BJ (cell line): ENCODE results near the gene PWP1. TPM values are rescaled to one million over a fixed set of nuclear protein-coding genes. Genes with fewer than 3 reads are reported as not detected.

ENCODE experiments used
- CTCF ChIA-PET: fragments of 350-600 bp; formaldehyde crosslinking; extraction: SDS; loops from one replicate; lab custom pipeline; 2021; ENCODE audit warnings: antibody characterized with exemption, inconsistent platforms; lab: Yijun Ruan, JAX
- POLR2A ChIA-PET: fragments of 300-600 bp; sonication (Branson Sonifier 250); formaldehyde crosslinking; extraction: SDS; loops from one replicate; lab custom pipeline; 2021; ENCODE audit warnings: antibody characterized with exemption; lab: Charles Lee
- DNase-seq: peaks from one replicate; pipeline ENCODE4 v3.0.0-alpha.2; 2011; ENCODE audit warnings: low read depth
- H3K27me3 ChIP-seq: 2 replicates; pipeline ENCODE4 v1.6.0; 2011; ENCODE audit warnings: low read length; ENCODE audit not compliant: control insufficient read depth, insufficient read depth
- H3K36me3 ChIP-seq: 2 replicates; pipeline ENCODE4 v1.5.1; 2011; ENCODE audit warnings: low read length; ENCODE audit not compliant: control insufficient read depth, insufficient read depth
- H3K4me3 ChIP-seq: 2 replicates; pipeline ENCODE4 v1.5.1; 2011; ENCODE audit warnings: low read depth, mild to moderate bottlenecking, control low read depth, low read length
- CTCF ChIP-seq: IDR thresholded peaks from 2 replicates; pipeline ENCODE4 v1.5.1; 2011; ENCODE audit warnings: low read depth, mild to moderate bottlenecking, control low read depth, inconsistent platforms, low read length, moderate library complexity; ENCODE audit not compliant: insufficient read depth
- polyA plus RNA-seq: library from polyadenylated mRNA; depleted of rRNA; stranded (reverse); fragments of >200 nt; gene quantifications from 2 replicates; pipeline ENCODE4 v1.2.3, GENCODE V29; 2011; rRNA removed

The PWP1 gene
- polyA plus RNA-seq, 1 experiment, result 53.4 TPM

GRCh38 chr12:107759410-107759809 is 73.8 kb downstream of the PWP1 start:
- H3K36me3 ChIP-seq, result peaks cover 12% of the 10 kb centered on the region
- TF ChIP-seq CTCF, result no peak
- H3K27me3 ChIP-seq, result no peaks in the 10 kb centered on the region
- peak; percentile 55 for DNase-seq
- CTCF ChIA-PET, result interaction anchor here (0.7 kb wide), 1 partner anchor 40 kb away, joined by 3 read pairs; no protein-coding TSS in a partner anchor
- POLR2A ChIA-PET, result no interaction called here
- H3K4me3 ChIP-seq, result peak overlapping the region; percentile 91

GRCh38 chr12:107760207-107760808 is 74.7 kb downstream of the PWP1 start:
- ChIA-PET CTCF (no interaction called here), POLR2A (no interaction called here)
- TF ChIP-seq CTCF, result no peak
- Histone ChIP-seq H3K4me3 (peak overlapping the region; percentile 91), H3K27me3 (no peaks in the 10 kb centered on the region), H3K36me3 (peaks cover 10% of the 10 kb centered on the region)
- no peak for DNase-seq

- Histone ChIP-seq H3K36me3 (peaks cover 9% of the 10 kb centered on the region), H3K4me3 (peak within 1 kb of the TSS; percentile 91), H3K27me3 (peaks cover 1% of the 10 kb centered on the region)
- no peak for TF ChIP-seq CTCF
- POLR2A ChIA-PET, result no interaction called here
- DNase-seq, result peak; percentile 71
- CTCF ChIA-PET, result no interaction called here
Measured at GRCh38 chr12:107760809-107761501, 75.4 kb downstream of the PWP1 start, which contains the start of gene PRDM4. Gene PRDM4, minus strand, starts transcription at chr12:107761137. Its CDS starts 622 bp downstream, at chr12:107760515.

GRCh38 chr12:107761502-107761904 is 75.9 kb downstream of the PWP1 start:
- H3K36me3 ChIP-seq, result peaks cover 5% of the 10 kb centered on the region
- no peak for TF ChIP-seq CTCF
- peak overlapping the region; percentile 62 for H3K4me3 ChIP-seq
- ChIA-PET CTCF (no interaction called here), POLR2A (no interaction called here)
- DNase-seq, result no peak
- peaks cover 1% of the 10 kb centered on the region for H3K27me3 ChIP-seq

Other genes with a start within 250 kb of the PWP1 start
- gene PRDM4, start 75.3 kb downstream of the PWP1 start, polyA plus RNA-seq, result 21.6 and 22.7 TPM in 2 replicates
- gene ASCL4, start 88.9 kb downstream of the PWP1 start, polyA plus RNA-seq, result not detected in 2 replicates